SK-N-SH (cell line): ENCODE results near the gene PEX14. TPM values are rescaled to one million over a fixed set of nuclear protein-coding genes. Genes with fewer than 3 reads are reported as not detected.

Experiments
- CTCF ChIA-PET: fragments of 300-600, 350-600 bp; formaldehyde crosslinking; extraction: SDS; loops from one replicate; lab custom pipeline; 2021; lab: Yijun Ruan, JAX
- POLR2A ChIA-PET: fragments of 350-600 bp; sonication (Branson Sonifier 250); formaldehyde crosslinking; extraction: SDS; loops from one replicate; lab custom pipeline; 2020; ENCODE audit warnings: antibody characterized with exemption, inconsistent platforms; lab: Yijun Ruan, JAX
- DNase-seq: peaks from one replicate; pipeline ENCODE4 v3.0.0; 2012
- H2AFZ ChIP-seq: fragments of 200-600 bp; sonication (generic); 2 replicates; pipeline ENCODE4 v1.8.1; 2016; ENCODE audit warnings: antibody characterized with exemption, mild to moderate bottlenecking, low read depth
- H3F3A ChIP-seq: fragments of 200-600 bp; sonication (generic); replicated peaks from 2 replicates; pipeline ENCODE3; 2016; ENCODE audit warnings: antibody characterized with exemption, mild to moderate bottlenecking; ENCODE audit not compliant: insufficient read depth
- H3K27ac ChIP-seq, 2 experiments: fragments of 200-500 bp in 1 of 2; fragments of 200-600 bp in 1 of 2; sonication (Bioruptor generic) in 1 of 2; sonication (generic), shearing (Covaris generic) in 1 of 2; 2 replicates each; pipeline versions ENCODE4 v1.5.1 to v1.6.1; 2014 to 2016; ENCODE audit warnings: low read depth in 2 of 2, inconsistent platforms in 1 of 2, low read length in 1 of 2, mild to moderate bottlenecking in 1 of 2, mixed read lengths in 1 of 2
- H3K27me3 ChIP-seq: fragments of 200-600 bp; sonication (generic), shearing (Covaris generic); 2 replicates; pipeline ENCODE4 v1.6.1; 2016; ENCODE audit warnings: mixed run types; ENCODE audit not compliant: insufficient read depth
- H3K36me3 ChIP-seq, 2 experiments: fragments of 200-500 bp in 1 of 2; fragments of 200-600 bp in 1 of 2; sonication (Bioruptor generic) in 1 of 2; sonication (generic) in 1 of 2; replicated peaks in 1 of 2; 2 replicates each; pipeline versions ENCODE3 to v1.5.1; 2014 to 2016; ENCODE audit warnings: low read length in 1 of 2, mild to moderate bottlenecking in 1 of 2; ENCODE audit not compliant: insufficient read depth in 2 of 2, control insufficient read depth in 1 of 2
- H3K4me1 ChIP-seq, 2 experiments: fragments of 200-500 bp in 1 of 2; fragments of 200-600 bp in 1 of 2; sonication (Bioruptor generic) in 1 of 2; sonication (generic), shearing (Covaris generic) in 1 of 2; 2 replicates each; pipeline versions ENCODE4 v1.5.1 to v1.6.1; 2014 to 2016; ENCODE audit warnings: low read depth in 1 of 2, low read length in 1 of 2, mixed run types in 1 of 2; ENCODE audit not compliant: insufficient read depth in 2 of 2, control insufficient read depth in 1 of 2
- H3K4me2 ChIP-seq: fragments of 200-600 bp; sonication (generic), shearing (Covaris generic); 2 replicates; pipeline ENCODE4 v1.6.1; 2017; ENCODE audit warnings: mixed run types
- H3K4me3 ChIP-seq, 2 experiments: fragments of 200-500 bp in 1 of 2; fragments of 200-600 bp in 1 of 2; sonication (Bioruptor generic) in 1 of 2; sonication (generic), shearing (Covaris generic) in 1 of 2; 2 replicates each; pipeline versions ENCODE4 v1.5.1 to v1.8.1; 2014 to 2016; ENCODE audit warnings: low read depth in 2 of 2, inconsistent platforms in 1 of 2, low read length in 1 of 2, mild to moderate bottlenecking in 1 of 2, mixed read lengths in 1 of 2, moderate library complexity in 1 of 2
- H3K79me2 ChIP-seq: fragments of 200-600 bp; sonication (generic); 2 replicates; pipeline ENCODE4 v1.8.1; 2017; ENCODE audit warnings: mild to moderate bottlenecking; ENCODE audit not compliant: insufficient read depth
- H3K9ac ChIP-seq: fragments of 200-600 bp; sonication (generic); 2 replicates; pipeline ENCODE4 v1.6.1; 2017; ENCODE audit warnings: mixed run types
- H3K9me2 ChIP-seq: fragments of 200-600 bp; sonication (generic); 2 replicates; pipeline ENCODE4 v1.6.1; 2017; ENCODE audit warnings: mixed run types
- H3K9me3 ChIP-seq: fragments of 200-600 bp; sonication (generic); 2 replicates; pipeline ENCODE4 v1.6.1; 2017; ENCODE audit warnings: mixed run types, mild to moderate bottlenecking, moderate library complexity
- H4K20me1 ChIP-seq: fragments of 200-600 bp; sonication (generic); 2 replicates; pipeline ENCODE4 v1.6.1; 2017; ENCODE audit warnings: mild to moderate bottlenecking, mixed run types; ENCODE audit not compliant: insufficient read depth
- EP300 ChIP-seq, 2 experiments: IDR thresholded peaks; 2 replicates each; pipeline versions ENCODE4 v1.4.0 to v1.6.1; 2012; ENCODE audit warnings: borderline replicate concordance in 1 of 2, low read depth in 1 of 2, low read length in 1 of 2
- EZH2phosphoT487 ChIP-seq: fragments of 200-600 bp; sonication (generic); IDR thresholded peaks from 2 replicates; pipeline ENCODE4 v1.6.1; 2017; ENCODE audit warnings: low read depth, mixed run types, mild to moderate bottlenecking, antibody characterized with exemption, moderate library complexity, borderline replicate concordance
- RXRA ChIP-seq: IDR thresholded peaks from 2 replicates; pipeline ENCODE4 v1.4.0; 2012; ENCODE audit warnings: low read depth, mild to moderate bottlenecking, borderline replicate concordance
- SMC3 ChIP-seq: IDR thresholded peaks from 2 replicates; pipeline ENCODE4 v1.6.1; 2012; ENCODE audit warnings: low read depth, low read length, improper control_type of control experiment
- TCF12 ChIP-seq: IDR thresholded peaks from 2 replicates; pipeline ENCODE4 v1.4.0; 2012
- YY1 ChIP-seq: IDR thresholded peaks from 2 replicates; pipeline ENCODE4 v1.4.0; 2012; ENCODE audit warnings: low read depth, mild to moderate bottlenecking
- WGBS: methylation state at CpG from one replicate; pipeline ENCODE4 v1.1.6; 2017; ENCODE audit warnings: low lambda C conversion rate; 5-methylcytosine and 5-hydroxymethylcytosine counted together
- polyA plus RNA-seq, 3 experiments: library from polyadenylated mRNA; depleted of rRNA; stranded (reverse); fragments of >200 nt; gene quantifications; 2 replicates each; pipeline ENCODE4 v1.2.3, GENCODE V29; 2012
- TF ChIP-seq, protein P1 (sequence below): fragments of 150-350 bp; IDR thresholded peaks from 2 replicates; pipeline ENCODE4 v1.6.1; 2016; ENCODE audit warnings: mild to moderate bottlenecking, low read depth, low read length
- TF ChIP-seq, protein P2 (sequence below): IDR thresholded peaks from 2 replicates; pipeline ENCODE4 v1.6.1; 2012; ENCODE audit warnings: mild to moderate bottlenecking, low read depth, low read length, moderate library complexity
- TF ChIP-seq, protein P3 (sequence below): IDR thresholded peaks from 2 replicates; pipeline ENCODE4 v1.4.0; 2012; ENCODE audit warnings: low read depth

The PEX14 gene
- polyA plus RNA-seq, 1 of the 3 experiments (the other 2 are of a cell fraction) = 36.2 TPM

DNA sequence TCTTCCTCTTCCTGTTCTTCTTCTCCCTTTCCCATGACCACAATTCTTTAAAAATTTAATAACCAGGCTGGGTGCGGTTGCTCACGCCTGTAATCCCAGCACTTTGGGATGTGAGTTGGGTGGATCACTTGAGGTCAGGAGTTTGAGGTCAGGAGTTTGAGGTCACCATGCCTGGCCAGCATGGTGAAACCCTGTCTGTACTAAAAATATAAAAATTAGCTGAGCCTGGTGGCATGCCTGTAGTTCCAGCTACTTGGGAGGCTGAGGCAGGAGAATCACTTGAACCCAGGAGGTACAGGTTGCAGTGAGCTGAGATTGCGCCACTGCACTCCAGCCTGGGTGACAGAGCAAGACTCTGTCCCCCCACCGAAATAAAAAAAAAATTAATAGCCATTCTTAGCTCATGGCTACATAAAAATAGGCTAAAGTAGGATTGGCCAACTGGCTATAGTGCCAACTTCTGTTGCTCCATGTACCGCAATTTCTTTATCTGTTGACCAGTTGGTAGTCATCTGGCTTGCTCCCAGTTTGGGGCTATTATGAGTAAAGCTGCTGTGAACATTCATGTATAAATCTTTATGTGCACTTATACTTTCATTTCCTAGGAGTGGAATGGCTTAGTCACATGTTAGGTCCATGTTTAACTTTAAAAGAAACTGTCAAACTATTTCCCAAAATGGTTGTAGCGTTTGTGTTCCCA lies 136.3 kb downstream of the PEX14 start:
- H3K27me3 ChIP-seq = no peaks in the 10 kb centered on the region
- H3K4me1 ChIP-seq = peaks cover 0 to 9% of the 10 kb centered on the region in 2 experiments; a peak in 1 of 4 replicates
- H3K36me3 ChIP-seq = no peaks in the 10 kb centered on the region
- H4K20me1 ChIP-seq = no peaks in the 10 kb centered on the region
- no peak overlapping the region for H3K4me3 ChIP-seq
- H3K4me2 ChIP-seq = no peak overlapping the region
- WGBS = 95% methylated on average over 6 of the region's 6 CpGs
- H3K79me2 ChIP-seq = no peaks in the 10 kb centered on the region
- H3K9me3 ChIP-seq = no peaks in the 10 kb centered on the region
- no peak overlapping the region for H2AFZ ChIP-seq
- H3F3A ChIP-seq = no peaks in the 10 kb centered on the region
- POLR2A ChIA-PET = no interaction called here
- CTCF ChIA-PET = interaction anchor here (0.7 to 1.8 kb wide), 4 partner anchors 13 to 455 kb away, joined by 3 to 5 read pairs (median 4); no protein-coding TSS in a partner anchor
- DNase-seq = no peak
- H3K9ac ChIP-seq = no peak overlapping the region
- H3K27ac ChIP-seq = no peak overlapping the region
- no peaks in the 10 kb centered on the region for H3K9me2 ChIP-seq
- no peak for TF ChIP-seq SMC3
- TF ChIP-seq, protein P1, sequence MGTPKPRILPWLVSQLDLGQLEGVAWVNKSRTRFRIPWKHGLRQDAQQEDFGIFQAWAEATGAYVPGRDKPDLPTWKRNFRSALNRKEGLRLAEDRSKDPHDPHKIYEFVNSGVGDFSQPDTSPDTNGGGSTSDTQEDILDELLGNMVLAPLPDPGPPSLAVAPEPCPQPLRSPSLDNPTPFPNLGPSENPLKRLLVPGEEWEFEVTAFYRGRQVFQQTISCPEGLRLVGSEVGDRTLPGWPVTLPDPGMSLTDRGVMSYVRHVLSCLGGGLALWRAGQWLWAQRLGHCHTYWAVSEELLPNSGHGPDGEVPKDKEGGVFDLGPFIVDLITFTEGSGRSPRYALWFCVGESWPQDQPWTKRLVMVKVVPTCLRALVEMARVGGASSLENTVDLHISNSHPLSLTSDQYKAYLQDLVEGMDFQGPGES = no peak
- TF ChIP-seq, protein P2, sequence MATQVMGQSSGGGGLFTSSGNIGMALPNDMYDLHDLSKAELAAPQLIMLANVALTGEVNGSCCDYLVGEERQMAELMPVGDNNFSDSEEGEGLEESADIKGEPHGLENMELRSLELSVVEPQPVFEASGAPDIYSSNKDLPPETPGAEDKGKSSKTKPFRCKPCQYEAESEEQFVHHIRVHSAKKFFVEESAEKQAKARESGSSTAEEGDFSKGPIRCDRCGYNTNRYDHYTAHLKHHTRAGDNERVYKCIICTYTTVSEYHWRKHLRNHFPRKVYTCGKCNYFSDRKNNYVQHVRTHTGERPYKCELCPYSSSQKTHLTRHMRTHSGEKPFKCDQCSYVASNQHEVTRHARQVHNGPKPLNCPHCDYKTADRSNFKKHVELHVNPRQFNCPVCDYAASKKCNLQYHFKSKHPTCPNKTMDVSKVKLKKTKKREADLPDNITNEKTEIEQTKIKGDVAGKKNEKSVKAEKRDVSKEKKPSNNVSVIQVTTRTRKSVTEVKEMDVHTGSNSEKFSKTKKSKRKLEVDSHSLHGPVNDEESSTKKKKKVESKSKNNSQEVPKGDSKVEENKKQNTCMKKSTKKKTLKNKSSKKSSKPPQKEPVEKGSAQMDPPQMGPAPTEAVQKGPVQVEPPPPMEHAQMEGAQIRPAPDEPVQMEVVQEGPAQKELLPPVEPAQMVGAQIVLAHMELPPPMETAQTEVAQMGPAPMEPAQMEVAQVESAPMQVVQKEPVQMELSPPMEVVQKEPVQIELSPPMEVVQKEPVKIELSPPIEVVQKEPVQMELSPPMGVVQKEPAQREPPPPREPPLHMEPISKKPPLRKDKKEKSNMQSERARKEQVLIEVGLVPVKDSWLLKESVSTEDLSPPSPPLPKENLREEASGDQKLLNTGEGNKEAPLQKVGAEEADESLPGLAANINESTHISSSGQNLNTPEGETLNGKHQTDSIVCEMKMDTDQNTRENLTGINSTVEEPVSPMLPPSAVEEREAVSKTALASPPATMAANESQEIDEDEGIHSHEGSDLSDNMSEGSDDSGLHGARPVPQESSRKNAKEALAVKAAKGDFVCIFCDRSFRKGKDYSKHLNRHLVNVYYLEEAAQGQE = no peak
- no peak for TF ChIP-seq EP300 (IDR thresholded peaks at IDR 0.05; ENCODE audit: borderline replicate concordance in 1 of 2, low read depth in 1 of 2, low read length in 1 of 2)
- TF ChIP-seq RXRA = no peak
- no peak for TF ChIP-seq TCF12
- no peak for TF ChIP-seq EZH2phosphoT487
- TF ChIP-seq YY1 = no peak
- TF ChIP-seq, protein P3, sequence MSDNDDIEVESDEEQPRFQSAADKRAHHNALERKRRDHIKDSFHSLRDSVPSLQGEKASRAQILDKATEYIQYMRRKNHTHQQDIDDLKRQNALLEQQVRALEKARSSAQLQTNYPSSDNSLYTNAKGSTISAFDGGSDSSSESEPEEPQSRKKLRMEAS = no peak
